HCT116 (cell line): ENCODE data around the gene NFE2. TPM values are rescaled to one million over a fixed set of nuclear protein-coding genes. Genes with fewer than 3 reads are reported as not detected.

ENCODE experiments used
- microRNA counts: library from miRNA; unstranded; fragments of <30 nt; microRNA quantifications from one replicate; lab custom pipeline; 2015
- microRNA-seq: library from miRNA; unstranded; fragments of <30 nt; microRNA quantifications from one replicate; pipeline ENCODE4, GENCODE V29; 2016; ENCODE audit warnings: borderline number of aligned reads
- total RNA-seq: library from RNA; stranded (reverse); gene quantifications from one replicate; pipeline ENCODE4 v1.2.1, GENCODE V29; 2021; ENCODE audit not compliant: unreplicated experiment

Gene NFE2
- total RNA-seq, 1 experiment from 2014 or later, result 1.3 TPM

MicroRNAs within 50 kb of the gene (microRNA counts, 767-probe panel; counts per million panel counts)
- microRNA hsa-miR-148b-3p (lab: Ali Mortazavi, UCI), result 19,220 counts per million, percentile 40 among the panel's probes with 10 or more counts

Small RNAs within 50 kb of the gene (microRNA-seq; reads per million reads assigned to microRNA genes)
- 386 reads per million, percentile 73 among the genes with 10 or more reads in this experiment for gene MIR148B

Other genes with a start within 250 kb of the NFE2 start
- 1.5 TPM for gene HOXC4, start 247.2 kb downstream of the NFE2 start, total RNA-seq
- gene SMUG1, start 112.0 kb downstream of the NFE2 start, total RNA-seq, result 43.6 TPM
- gene CBX5, start 20.9 kb downstream of the NFE2 start, total RNA-seq, result 72.3 TPM
- 1,878 TPM for gene HNRNPA1, start 20.3 kb downstream of the NFE2 start, total RNA-seq
- gene COPZ1, start 24.1 kb upstream of the NFE2 start, total RNA-seq, result 191 TPM
- not detected for gene GPR84, start 63.5 kb upstream of the NFE2 start, total RNA-seq
- gene ZNF385A, start 83.7 kb upstream of the NFE2 start, total RNA-seq, result 34.7 TPM
- gene ITGA5, start 118.3 kb upstream of the NFE2 start, total RNA-seq, result 49.7 TPM
- 229 TPM for gene GTSF1, start 172.6 kb upstream of the NFE2 start, total RNA-seq
- gene NCKAP1L, start 196.7 kb upstream of the NFE2 start, total RNA-seq, result 1.1 TPM
- gene PDE1B, start 248.6 kb upstream of the NFE2 start, total RNA-seq, result 0.52 TPM